Fibroblast of mammary gland (primary cell): ENCODE measurements around the gene ASPRV1.
"Not testable (repeated sequence)": the region's sequence is repeated elsewhere in the genome, so short reads cannot be mapped to it uniquely, and the experiment has no call there.

Source experiments
- DNase-seq: peaks from one replicate; pipeline ENCODE4 v3.0.0-alpha.2; 2010; ENCODE audit warnings: low read depth
- H3K4me3 ChIP-seq: 2 replicates; pipeline ENCODE4 v1.5.1; 2011; ENCODE audit warnings: low read depth, mild to moderate bottlenecking, low read length, moderate library complexity; ENCODE audit not compliant: control insufficient read depth
- TF ChIP-seq, protein P1 (sequence below): conservative IDR thresholded peaks from 2 replicates; pipeline ENCODE4 v1.5.1; 2011; ENCODE audit warnings: low read depth, low read length, inconsistent platforms; ENCODE audit not compliant: control insufficient read depth, insufficient read depth

Gene ASPRV1

DNA sequence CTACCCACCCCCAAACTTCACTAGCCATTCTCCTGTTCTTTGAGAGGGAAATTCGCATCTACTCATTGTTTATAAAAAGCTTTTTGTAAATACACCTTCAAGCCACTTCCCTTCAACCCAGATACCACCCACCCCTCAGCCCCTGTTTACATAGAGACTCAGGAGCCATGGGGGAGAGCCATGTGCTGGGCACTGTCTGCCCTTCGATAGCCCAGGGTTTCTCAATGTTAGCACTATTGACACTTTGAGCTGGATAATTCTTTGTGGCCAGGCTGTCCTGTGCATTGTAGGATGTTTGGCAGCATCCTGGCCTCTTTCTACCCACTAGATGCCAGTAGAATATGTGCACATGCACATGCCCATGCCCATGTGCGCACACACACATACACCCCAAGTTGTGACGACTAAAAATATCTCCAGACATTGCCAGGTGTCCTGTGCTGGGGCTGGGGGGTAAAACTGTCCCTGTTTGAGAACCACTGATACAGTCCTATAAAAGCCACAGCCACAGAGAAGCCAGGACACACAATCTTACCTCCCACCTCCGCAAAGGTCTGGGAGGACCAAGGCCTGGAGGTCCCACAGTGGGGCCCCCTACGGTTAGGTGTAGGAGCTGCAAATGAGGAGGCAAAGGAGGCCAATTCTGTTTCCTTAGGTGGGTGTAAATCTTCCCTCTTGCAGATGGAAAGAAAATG is 44.5 kb upstream of the ASPRV1 start:
- TF ChIP-seq, protein P1, sequence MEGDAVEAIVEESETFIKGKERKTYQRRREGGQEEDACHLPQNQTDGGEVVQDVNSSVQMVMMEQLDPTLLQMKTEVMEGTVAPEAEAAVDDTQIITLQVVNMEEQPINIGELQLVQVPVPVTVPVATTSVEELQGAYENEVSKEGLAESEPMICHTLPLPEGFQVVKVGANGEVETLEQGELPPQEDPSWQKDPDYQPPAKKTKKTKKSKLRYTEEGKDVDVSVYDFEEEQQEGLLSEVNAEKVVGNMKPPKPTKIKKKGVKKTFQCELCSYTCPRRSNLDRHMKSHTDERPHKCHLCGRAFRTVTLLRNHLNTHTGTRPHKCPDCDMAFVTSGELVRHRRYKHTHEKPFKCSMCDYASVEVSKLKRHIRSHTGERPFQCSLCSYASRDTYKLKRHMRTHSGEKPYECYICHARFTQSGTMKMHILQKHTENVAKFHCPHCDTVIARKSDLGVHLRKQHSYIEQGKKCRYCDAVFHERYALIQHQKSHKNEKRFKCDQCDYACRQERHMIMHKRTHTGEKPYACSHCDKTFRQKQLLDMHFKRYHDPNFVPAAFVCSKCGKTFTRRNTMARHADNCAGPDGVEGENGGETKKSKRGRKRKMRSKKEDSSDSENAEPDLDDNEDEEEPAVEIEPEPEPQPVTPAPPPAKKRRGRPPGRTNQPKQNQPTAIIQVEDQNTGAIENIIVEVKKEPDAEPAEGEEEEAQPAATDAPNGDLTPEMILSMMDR, result no peak
- DNase-seq, result no peak
- H3K4me3 ChIP-seq, result no peak overlapping the region

DNA sequence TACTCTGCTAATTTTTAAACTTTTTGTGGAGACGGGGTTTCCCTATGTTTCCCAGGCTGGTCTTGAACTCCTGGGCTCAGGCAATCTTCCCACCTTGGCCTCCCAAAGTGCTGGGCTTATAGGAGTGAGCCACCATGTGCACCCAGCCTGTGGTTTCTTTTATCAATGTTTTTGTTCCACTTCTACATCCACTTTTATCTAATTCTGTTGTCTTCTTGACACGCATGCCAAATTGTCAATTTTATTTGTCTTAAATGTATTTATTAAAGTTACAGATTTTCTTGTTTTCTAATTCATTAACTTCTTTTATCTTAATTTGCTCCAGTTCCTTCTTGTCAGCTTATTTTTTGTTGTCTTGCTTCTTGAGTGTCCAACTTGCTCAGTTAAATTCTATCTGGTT is 43.8 kb upstream of the ASPRV1 start:
- TF ChIP-seq, protein P1, result no peak
- no peak for DNase-seq
- no peak overlapping the region for H3K4me3 ChIP-seq

- no peak overlapping the region for H3K4me3 ChIP-seq
- DNase-seq, result no peak
- TF ChIP-seq, protein P1, result no peak
These were observed 41.8 kb upstream of the ASPRV1 start for GRCh38 chr2:70003093-70003830.

DNA sequence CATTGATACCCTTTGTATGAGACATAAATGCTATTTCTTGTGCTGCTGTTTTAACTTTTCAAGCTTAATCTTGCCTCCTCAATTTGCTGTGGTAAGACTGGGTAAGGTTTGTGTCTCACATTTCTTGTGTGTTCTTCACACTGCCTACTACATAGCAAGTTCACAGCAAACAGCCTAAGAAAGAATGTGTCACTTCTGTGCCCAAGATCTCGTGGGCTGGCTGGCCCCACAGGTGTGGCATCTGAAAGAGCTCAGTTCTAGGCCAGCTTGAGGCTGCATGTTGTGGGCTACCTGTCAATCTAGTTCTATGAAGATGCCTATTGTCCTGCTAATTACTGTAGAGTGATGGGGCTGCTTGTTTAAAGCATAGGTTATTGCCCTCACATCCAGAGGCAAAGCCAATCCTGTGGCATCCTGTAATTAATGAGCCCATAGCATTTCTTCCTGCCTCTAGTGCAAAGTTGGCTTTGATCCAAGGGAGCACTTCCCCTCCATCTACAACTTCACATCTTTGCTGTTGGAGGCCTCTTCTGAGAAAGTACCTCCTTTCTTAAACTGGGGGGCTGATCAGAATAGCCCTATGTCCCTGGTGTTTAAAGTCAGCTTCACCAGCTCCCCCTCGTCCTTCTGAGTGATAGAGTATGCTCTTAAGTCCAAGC is 40.9 kb upstream of the ASPRV1 start:
- TF ChIP-seq, protein P1, result no peak

GRCh38 chr2:70000529-70000928 is 39.1 kb upstream of the ASPRV1 start:
- H3K4me3 ChIP-seq, DNase-seq: not testable (repeated sequence)

More for the DNA sequence above, 40.9 kb upstream of the ASPRV1 start:
- H3K4me3 ChIP-seq, result no peak overlapping the region
- no peak for DNase-seq

- DNase-seq, result no peak
- TF ChIP-seq, protein P1, result no peak
These were observed 37.3 kb upstream of the ASPRV1 start for GRCh38 chr2:69998761-69999160.

More at GRCh38 chr2:69998761-69999160, 37.3 kb upstream of the ASPRV1 start:
- H3K4me3 ChIP-seq, result no peak overlapping the region
